Measurements from ENCODE around the gene SNX4.
"Not testable (repeated sequence)": the region's sequence is repeated elsewhere in the genome, so short reads cannot be mapped to it uniquely, and the experiment has no call there.

SNX4 gene

GRCh38 chr3:125414669-125415068 is 105.3 kb downstream of the SNX4 start:
- no peak for TF ChIP-seq MAX (IDR thresholded peaks at IDR 0.05; ENCODE audit: low read depth, low read length)
- TF ChIP-seq MYC (IDR thresholded peaks at IDR 0.05; ENCODE audit: low read depth, low read length), result no peak
- no peak for TF ChIP-seq POLR2A (IDR thresholded peaks at IDR 0.05; ENCODE audit: extremely low read depth, insufficient read length)
- TF ChIP-seq CTCF (IDR thresholded peaks at IDR 0.05; ENCODE audit: low read depth, low read length), result no peak
- no peak for DNase-seq (ENCODE audit: low read depth)
- no peak overlapping the region for H3K4me3 ChIP-seq (ENCODE audit: low read depth, low read length)

GRCh38 chr3:125410922-125411321 is 109.1 kb downstream of the SNX4 start:
- H3K4me3 ChIP-seq (ENCODE audit: low read depth, low read length), result no peak overlapping the region
- TF ChIP-seq POLR2A (IDR thresholded peaks at IDR 0.05; ENCODE audit: extremely low read depth, insufficient read length) (no peak), CTCF (IDR thresholded peaks at IDR 0.05; ENCODE audit: low read depth, low read length) (no peak), MAX (IDR thresholded peaks at IDR 0.05; ENCODE audit: low read depth, low read length) (no peak), MYC (IDR thresholded peaks at IDR 0.05; ENCODE audit: low read depth, low read length) (no peak)
- no peak for DNase-seq (ENCODE audit: low read depth)

GRCh38 chr3:125406070-125406469 is 113.9 kb downstream of the SNX4 start:
- no peak for TF ChIP-seq MAX (IDR thresholded peaks at IDR 0.05; ENCODE audit: low read depth, low read length)
- TF ChIP-seq CTCF (IDR thresholded peaks at IDR 0.05; ENCODE audit: low read depth, low read length), result no peak
- TF ChIP-seq POLR2A (IDR thresholded peaks at IDR 0.05; ENCODE audit: extremely low read depth, insufficient read length), result no peak
- no peak for TF ChIP-seq MYC (IDR thresholded peaks at IDR 0.05; ENCODE audit: low read depth, low read length)

GRCh38 chr3:125405515-125405914 is 114.5 kb downstream of the SNX4 start:
- not testable (repeated sequence) for H3K4me3 ChIP-seq (ENCODE audit: low read depth, low read length); DNase-seq (ENCODE audit: low read depth)

More at GRCh38 chr3:125406070-125406469, 113.9 kb downstream of the SNX4 start:
- no peak for DNase-seq (ENCODE audit: low read depth)
- H3K4me3 ChIP-seq (ENCODE audit: low read depth, low read length), result no peak overlapping the region

- H3K4me3 ChIP-seq (ENCODE audit: low read depth, low read length), result no peak overlapping the region
- DNase-seq (ENCODE audit: low read depth), result peak; percentile 24
- TF ChIP-seq CTCF (IDR thresholded peaks at IDR 0.05; ENCODE audit: low read depth, low read length), result peak; percentile 27
- no peak for TF ChIP-seq MYC (IDR thresholded peaks at IDR 0.05; ENCODE audit: low read depth, low read length)
These were observed 116.2 kb downstream of the SNX4 start for GRCh38 chr3:125403789-125404188.

GRCh38 chr3:125402639-125403038 is 117.4 kb downstream of the SNX4 start:
- no peak for DNase-seq (ENCODE audit: low read depth)
- no peak overlapping the region for H3K4me3 ChIP-seq (ENCODE audit: low read depth, low read length)
- TF ChIP-seq MAX (IDR thresholded peaks at IDR 0.05; ENCODE audit: low read depth, low read length) (no peak), MYC (IDR thresholded peaks at IDR 0.05; ENCODE audit: low read depth, low read length) (no peak), CTCF (IDR thresholded peaks at IDR 0.05; ENCODE audit: low read depth, low read length) (no peak), POLR2A (IDR thresholded peaks at IDR 0.05; ENCODE audit: extremely low read depth, insufficient read length) (no peak)

Measured in NB4 (cell line).